GM23338 (cell line): ENCODE results near the gene GNPTAB. TPM values are rescaled to one million over a fixed set of nuclear protein-coding genes. Genes with fewer than 3 reads are reported as not detected.

Experiments used
- ATAC-seq: fragments of 200-7000 bp; cut with Tn5 transposase; 3 replicates; pipeline ENCODE4 v1.9.1; 2020
- DNase-seq: peaks from one replicate; pipeline ENCODE4 v3.0.0-alpha.2; 2015; ENCODE audit warnings: low spot score
- H2AFZ ChIP-seq: fragments of 200-600 bp; sonication (generic); 2 replicates; pipeline ENCODE4 v1.8.0; 2016; ENCODE audit warnings: antibody characterized with exemption, mild to moderate bottlenecking, moderate library complexity
- H3F3A ChIP-seq: fragments of 200-600 bp; sonication (generic); replicated peaks from 2 replicates; pipeline ENCODE4 v1.8.0; 2017; ENCODE audit warnings: antibody characterized with exemption, mixed run types, low read depth
- H3K27ac ChIP-seq: fragments of 200-600 bp; sonication (generic); 2 replicates; pipeline ENCODE4 v1.6.1; 2016; ENCODE audit warnings: low read depth
- H3K27me3 ChIP-seq: fragments of 200-600 bp; sonication (generic); 2 replicates; pipeline ENCODE4 v1.8.0; 2016; ENCODE audit warnings: mild to moderate bottlenecking, mixed run types, moderate library complexity; ENCODE audit not compliant: insufficient read depth
- H3K36me3 ChIP-seq: fragments of 200-600 bp; sonication (generic); 2 replicates; pipeline ENCODE4 v1.8.0; 2016; ENCODE audit warnings: mild to moderate bottlenecking; ENCODE audit not compliant: insufficient read depth
- H3K4me1 ChIP-seq: fragments of 200-600 bp; sonication (generic); 2 replicates; pipeline ENCODE4 v1.8.0; 2016; ENCODE audit warnings: mild to moderate bottlenecking, moderate library complexity; ENCODE audit not compliant: insufficient read depth
- H3K4me2 ChIP-seq: fragments of 200-600 bp; sonication (generic); 2 replicates; pipeline ENCODE4 v1.7.1; 2017; ENCODE audit warnings: mixed run types
- H3K4me3 ChIP-seq: fragments of 200-600 bp; sonication (generic); 2 replicates; pipeline ENCODE4 v1.6.1; 2016; ENCODE audit warnings: mixed run types
- H3K79me2 ChIP-seq: fragments of 200-600 bp; sonication (generic); replicated peaks from 2 replicates; pipeline ENCODE4 v1.8.0; 2017; ENCODE audit warnings: mild to moderate bottlenecking; ENCODE audit not compliant: insufficient read depth
- H3K9me2 ChIP-seq: fragments of 200-600 bp; sonication (generic); 2 replicates; pipeline ENCODE4 v1.8.0; 2017; ENCODE audit not compliant: insufficient read depth
- H4K20me1 ChIP-seq: fragments of 200-600 bp; sonication (generic); replicated peaks from 2 replicates; pipeline ENCODE4 v1.8.0; 2017; ENCODE audit warnings: mild to moderate bottlenecking; ENCODE audit not compliant: insufficient read depth
- H3K27ac Mint-ChIP-seq: 2 replicates; pipeline ENCODE4 v1.8.0; 2020; ENCODE audit warnings: inconsistent platforms, mild to moderate bottlenecking, moderate library complexity, mixed read lengths
- H3K27me3 Mint-ChIP-seq: 3 replicates; pipeline ENCODE4 v1.8.0; 2022; ENCODE audit warnings: low read depth, mild to moderate bottlenecking, moderate library complexity, mixed read lengths, inconsistent platforms; ENCODE audit not compliant: insufficient read depth, poor library complexity
- H3K36me3 Mint-ChIP-seq: 3 replicates; pipeline ENCODE4 v1.8.0; 2021; ENCODE audit warnings: low read depth, mild to moderate bottlenecking, inconsistent platforms, moderate library complexity, mixed read lengths
- H3K4me1 Mint-ChIP-seq: 3 replicates; pipeline ENCODE4 v1.8.0; 2020; ENCODE audit warnings: mild to moderate bottlenecking, inconsistent platforms, mixed read lengths
- H3K4me3 Mint-ChIP-seq: 3 replicates; pipeline ENCODE4 v1.8.0; 2021; ENCODE audit warnings: moderate library complexity, mild to moderate bottlenecking, inconsistent platforms, mixed read lengths
- H3K9me3 Mint-ChIP-seq: 3 replicates; pipeline ENCODE4 v1.8.0; 2020; ENCODE audit warnings: moderate library complexity, mild to moderate bottlenecking, inconsistent platforms, mixed read lengths
- CREB1 ChIP-seq: fragments of 250-450 bp; sonication (Bioruptor Pico); IDR thresholded peaks from 2 replicates; pipeline ENCODE4 v1.5.0; 2020; ENCODE audit warnings: low read depth, mild to moderate bottlenecking, moderate library complexity
- CTCF ChIP-seq, 2 experiments: fragments of 200-600 bp in 1 of 2; sonication (generic) in 1 of 2; conservative IDR thresholded peaks; 2 replicates each; pipeline versions ENCODE4 v1.5.1 to v1.6.1; 2016 to 2017; ENCODE audit warnings: antibody characterized with exemption in 2 of 2, low read depth in 2 of 2, mild to moderate bottlenecking in 2 of 2, moderate library complexity in 1 of 2
- ETS1 ChIP-seq: IDR thresholded peaks from 2 replicates; pipeline ENCODE4 v1.6.1; 2016; ENCODE audit warnings: antibody characterized with exemption
- EZH2 ChIP-seq: fragments of 200-600 bp; sonication (generic); IDR thresholded peaks from one replicate; pipeline ENCODE4 v1.8.0; 2017; ENCODE audit warnings: antibody characterized with exemption, mild to moderate bottlenecking, low read depth; ENCODE audit not compliant: unreplicated experiment
- EZH2phosphoT487 ChIP-seq: fragments of 200-600 bp; sonication (generic); IDR thresholded peaks from one replicate; pipeline ENCODE4 v1.8.1; 2018; ENCODE audit warnings: antibody characterized with exemption; ENCODE audit not compliant: unreplicated experiment
- NANOG ChIP-seq: IDR thresholded peaks from 2 replicates; pipeline ENCODE4 v1.6.1; 2016; ENCODE audit warnings: antibody characterized with exemption, borderline replicate concordance
- REST ChIP-seq: IDR thresholded peaks from one replicate; pipeline ENCODE4 v1.6.1; 2018; ENCODE audit warnings: antibody characterized with exemption; ENCODE audit not compliant: unreplicated experiment
- ZNF331 ChIP-seq: fragments of 250-450 bp; sonication (Bioruptor Pico); IDR thresholded peaks from 2 replicates; pipeline ENCODE4 v1.5.0; 2020; ENCODE audit warnings: low read depth, mild to moderate bottlenecking, moderate library complexity
- polyA plus RNA-seq: library from polyadenylated mRNA; unstranded; fragments of >200 nt; fragmentation: Nextera tagmentation; extraction: Ambion mirVana; gene quantifications from 2 replicates; pipeline ENCODE4 v1.2.1, GENCODE V29; 2016
- total RNA-seq: library from RNA; depleted of rRNA; stranded (reverse); fragments of >200 nt; shearing (Covaris generic); gene quantifications from 2 replicates; pipeline ENCODE4 v1.2.3, GENCODE V29; 2014
- TF ChIP-seq, protein P1 (sequence below): fragments of 250-450 bp; sonication (Bioruptor Pico); IDR thresholded peaks from 2 replicates; pipeline ENCODE4 v1.5.0; 2020; ENCODE audit warnings: mild to moderate bottlenecking, moderate library complexity

GNPTAB gene
- total and polyA plus RNA-seq, 2 experiments from 2014 or later = 23.6 to 58.3 TPM

- peaks cover 4% of the 10 kb centered on the region; the same call in 2 of the 3 replicates for H3K4me1 Mint-ChIP-seq
- Histone ChIP-seq H3F3A (no peaks in the 10 kb centered on the region), H3K27ac (no peak overlapping the region), H3K9me2 (no peaks in the 10 kb centered on the region), H3K79me2 (peaks cover 17% of the 10 kb centered on the region), H3K4me3 (no peak overlapping the region), H3K27me3 (no peaks in the 10 kb centered on the region), H4K20me1 (peaks cover 8% of the 10 kb centered on the region), H3K4me2 (no peak overlapping the region), H2AFZ (no peak overlapping the region), H3K4me1 (no peaks in the 10 kb centered on the region), H3K36me3 (peaks cover 4% of the 10 kb centered on the region; the same call in 1 of the 2 replicates)
- ATAC-seq = no peak
- no peaks in the 10 kb centered on the region; the same call in 1 of the 3 replicates for H3K36me3 Mint-ChIP-seq
- H3K27me3 Mint-ChIP-seq = no peaks in the 10 kb centered on the region
- TF ChIP-seq CTCF (conservative IDR thresholded peaks at IDR 0.05; ENCODE audit: low read depth in 2 of 2) (no peak), CREB1 (CRISPR knock-in tag) (no peak), EZH2phosphoT487 (no peak), EZH2 (no peak), REST (no peak), NANOG (no peak), ETS1 (no peak), ZNF331 (CRISPR knock-in tag) (no peak)
- TF ChIP-seq, protein P1, sequence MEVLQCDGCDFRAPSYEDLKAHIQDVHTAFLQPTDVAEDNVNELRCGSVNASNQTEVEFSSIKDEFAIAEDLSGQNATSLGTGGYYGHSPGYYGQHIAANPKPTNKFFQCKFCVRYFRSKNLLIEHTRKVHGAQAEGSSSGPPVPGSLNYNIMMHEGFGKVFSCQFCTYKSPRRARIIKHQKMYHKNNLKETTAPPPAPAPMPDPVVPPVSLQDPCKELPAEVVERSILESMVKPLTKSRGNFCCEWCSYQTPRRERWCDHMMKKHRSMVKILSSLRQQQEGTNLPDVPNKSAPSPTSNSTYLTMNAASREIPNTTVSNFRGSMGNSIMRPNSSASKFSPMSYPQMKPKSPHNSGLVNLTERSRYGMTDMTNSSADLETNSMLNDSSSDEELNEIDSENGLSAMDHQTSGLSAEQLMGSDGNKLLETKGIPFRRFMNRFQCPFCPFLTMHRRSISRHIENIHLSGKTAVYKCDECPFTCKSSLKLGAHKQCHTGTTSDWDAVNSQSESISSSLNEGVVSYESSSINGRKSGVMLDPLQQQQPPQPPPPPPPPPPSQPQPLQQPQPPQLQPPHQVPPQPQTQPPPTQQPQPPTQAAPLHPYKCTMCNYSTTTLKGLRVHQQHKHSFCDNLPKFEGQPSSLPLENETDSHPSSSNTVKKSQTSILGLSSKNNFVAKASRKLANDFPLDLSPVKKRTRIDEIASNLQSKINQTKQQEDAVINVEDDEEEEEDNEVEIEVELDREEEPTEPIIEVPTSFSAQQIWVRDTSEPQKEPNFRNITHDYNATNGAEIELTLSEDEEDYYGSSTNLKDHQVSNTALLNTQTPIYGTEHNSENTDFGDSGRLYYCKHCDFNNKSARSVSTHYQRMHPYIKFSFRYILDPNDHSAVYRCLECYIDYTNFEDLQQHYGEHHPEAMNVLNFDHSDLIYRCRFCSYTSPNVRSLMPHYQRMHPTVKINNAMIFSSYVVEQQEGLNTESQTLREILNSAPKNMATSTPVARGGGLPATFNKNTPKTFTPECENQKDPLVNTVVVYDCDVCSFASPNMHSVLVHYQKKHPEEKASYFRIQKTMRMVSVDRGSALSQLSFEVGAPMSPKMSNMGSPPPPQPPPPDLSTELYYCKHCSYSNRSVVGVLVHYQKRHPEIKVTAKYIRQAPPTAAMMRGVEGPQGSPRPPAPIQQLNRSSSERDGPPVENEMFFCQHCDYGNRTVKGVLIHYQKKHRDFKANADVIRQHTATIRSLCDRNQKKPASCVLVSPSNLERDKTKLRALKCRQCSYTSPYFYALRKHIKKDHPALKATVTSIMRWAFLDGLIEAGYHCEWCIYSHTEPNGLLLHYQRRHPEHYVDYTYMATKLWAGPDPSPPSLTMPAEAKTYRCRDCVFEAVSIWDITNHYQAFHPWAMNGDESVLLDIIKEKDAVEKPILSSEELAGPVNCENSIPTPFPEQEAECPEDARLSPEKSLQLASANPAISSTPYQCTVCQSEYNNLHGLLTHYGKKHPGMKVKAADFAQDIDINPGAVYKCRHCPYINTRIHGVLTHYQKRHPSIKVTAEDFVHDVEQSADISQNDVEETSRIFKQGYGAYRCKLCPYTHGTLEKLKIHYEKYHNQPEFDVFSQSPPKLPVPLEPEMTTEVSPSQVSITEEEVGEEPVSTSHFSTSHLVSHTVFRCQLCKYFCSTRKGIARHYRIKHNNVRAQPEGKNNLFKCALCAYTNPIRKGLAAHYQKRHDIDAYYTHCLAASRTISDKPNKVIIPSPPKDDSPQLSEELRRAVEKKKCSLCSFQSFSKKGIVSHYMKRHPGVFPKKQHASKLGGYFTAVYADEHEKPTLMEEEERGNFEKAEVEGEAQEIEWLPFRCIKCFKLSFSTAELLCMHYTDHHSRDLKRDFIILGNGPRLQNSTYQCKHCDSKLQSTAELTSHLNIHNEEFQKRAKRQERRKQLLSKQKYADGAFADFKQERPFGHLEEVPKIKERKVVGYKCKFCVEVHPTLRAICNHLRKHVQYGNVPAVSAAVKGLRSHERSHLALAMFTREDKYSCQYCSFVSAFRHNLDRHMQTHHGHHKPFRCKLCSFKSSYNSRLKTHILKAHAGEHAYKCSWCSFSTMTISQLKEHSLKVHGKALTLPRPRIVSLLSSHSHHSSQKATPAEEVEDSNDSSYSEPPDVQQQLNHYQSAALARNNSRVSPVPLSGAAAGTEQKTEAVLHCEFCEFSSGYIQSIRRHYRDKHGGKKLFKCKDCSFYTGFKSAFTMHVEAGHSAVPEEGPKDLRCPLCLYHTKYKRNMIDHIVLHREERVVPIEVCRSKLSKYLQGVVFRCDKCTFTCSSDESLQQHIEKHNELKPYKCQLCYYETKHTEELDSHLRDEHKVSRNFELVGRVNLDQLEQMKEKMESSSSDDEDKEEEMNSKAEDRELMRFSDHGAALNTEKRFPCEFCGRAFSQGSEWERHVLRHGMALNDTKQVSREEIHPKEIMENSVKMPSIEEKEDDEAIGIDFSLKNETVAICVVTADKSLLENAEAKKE (CRISPR knock-in tag) = no peak
- H3K27ac Mint-ChIP-seq = no peak overlapping the region
- H3K9me3 Mint-ChIP-seq = no peaks in the 10 kb centered on the region
- DNase-seq = no peak
- H3K4me3 Mint-ChIP-seq = no peak overlapping the region
Observed at GRCh38 chr12:101794574-101794973, 36.2 kb downstream of the GNPTAB start.
